Naive thymus-derived CD8-positive, alpha-beta T cell (primary cell): ENCODE data around the gene HEATR5B. TPM values are rescaled to one million over a fixed set of nuclear protein-coding genes. Genes with fewer than 3 reads are reported as not detected.
"Not testable (repeated sequence)": the region's sequence is repeated elsewhere in the genome, so short reads cannot be mapped to it uniquely, and the experiment has no call there.

Experiments used
- ATAC-seq, 2 donors: fragments of 150-1000 bp; cut with Tn5 transposase in 1 of 2; sonication (Bioruptor Pico), chemical (Tn5 transposase) in 1 of 2; 1 replicate in 1 of 2; 2 replicates in 1 of 2; pipeline ENCODE4 v1.10.0; 2021; ENCODE audit warnings: mild to moderate bottlenecking in 2 of 2, moderate library complexity in 2 of 2
- POLR2A ChIA-PET: fragments of 350-600 bp; sonication (Branson Sonifier 250); formaldehyde crosslinking; loops from one replicate; lab custom pipeline; 2021; ENCODE audit warnings: antibody characterized with exemption; lab: Charles Lee
- DNase-seq, 10 donors: peaks; one replicate each; pipeline versions ENCODE4 v3.0.0 to v3.0.0-alpha.2; 2020 to 2022
- H3K27ac Mint-ChIP-seq, 10 donors: one replicate each; pipeline ENCODE4 v1.8.0; 2020 to 2022; ENCODE audit warnings: mild to moderate bottlenecking in 10 of 10, mixed read lengths in 10 of 10, moderate library complexity in 4 of 10, inconsistent platforms in 1 of 10
- H3K27me3 Mint-ChIP-seq, 5 donors: one replicate each; pipeline ENCODE4 v1.8.0; 2021 to 2022; ENCODE audit warnings: mixed read lengths in 5 of 5
- H3K36me3 Mint-ChIP-seq, 3 donors: one replicate each; pipeline ENCODE4 v1.8.0; 2020 to 2022; ENCODE audit warnings: mixed read lengths in 3 of 3, mild to moderate bottlenecking in 2 of 3, inconsistent platforms in 1 of 3
- H3K4me1 Mint-ChIP-seq, 4 donors: one replicate each; pipeline ENCODE4 v1.8.0; 2021 to 2022; ENCODE audit warnings: mixed read lengths in 4 of 4
- H3K4me3 Mint-ChIP-seq, 10 donors: one replicate each; pipeline ENCODE4 v1.8.0; 2020 to 2022; ENCODE audit warnings: mild to moderate bottlenecking in 10 of 10, mixed read lengths in 10 of 10, moderate library complexity in 6 of 10, inconsistent platforms in 1 of 10
- H3K9me3 Mint-ChIP-seq, 9 donors: one replicate each; pipeline ENCODE4 v1.8.0; 2020 to 2022; ENCODE audit warnings: mixed read lengths in 9 of 9, mild to moderate bottlenecking in 3 of 9, inconsistent platforms in 1 of 9, moderate library complexity in 1 of 9
- polyA plus RNA-seq, 3 donors: library from polyadenylated mRNA; unstranded; fragments of 300-500 nt; fragmentation: Illumina TruSeq; gene quantifications; one replicate each; pipeline ENCODE4 v1.2.3, GENCODE V29; 2021
- total RNA-seq, 8 experiments: library from RNA in 2 of 8; stranded (reverse) in 2 of 8; gene quantifications; one replicate each; pipeline ENCODE4 v1.2.3 and lab custom pipeline; 2021 to 2026

Gene HEATR5B
- total and polyA plus RNA-seq, 5 experiments from 2014 or later, result 5.1 to 40.2 (median 10.1) TPM

GRCh38 chr2:36952748-36953197 is 131.4 kb downstream of the HEATR5B start:
- ATAC-seq (no peak), DNase-seq (no peak)
- peak overlapping the region in 4 of 10 donors; percentile 4 to 83 (median 28) for H3K27ac Mint-ChIP-seq
- POLR2A ChIA-PET, result interaction anchor here (0.7 kb wide), 1 partner anchor 51 kb away, joined by 3 read pairs; no protein-coding TSS in a partner anchor
- H3K4me1 Mint-ChIP-seq, result peaks cover 22 to 58% (median 50%) of the 10 kb centered on the region in 4 donors
- H3K27me3 Mint-ChIP-seq, result no peaks in the 10 kb centered on the region
- H3K36me3 Mint-ChIP-seq, result peaks cover 0 to 21% (median 6%) of the 10 kb centered on the region in 3 donors
- no peak overlapping the region for H3K4me3 Mint-ChIP-seq
- no peaks in the 10 kb centered on the region for H3K9me3 Mint-ChIP-seq

DNA sequence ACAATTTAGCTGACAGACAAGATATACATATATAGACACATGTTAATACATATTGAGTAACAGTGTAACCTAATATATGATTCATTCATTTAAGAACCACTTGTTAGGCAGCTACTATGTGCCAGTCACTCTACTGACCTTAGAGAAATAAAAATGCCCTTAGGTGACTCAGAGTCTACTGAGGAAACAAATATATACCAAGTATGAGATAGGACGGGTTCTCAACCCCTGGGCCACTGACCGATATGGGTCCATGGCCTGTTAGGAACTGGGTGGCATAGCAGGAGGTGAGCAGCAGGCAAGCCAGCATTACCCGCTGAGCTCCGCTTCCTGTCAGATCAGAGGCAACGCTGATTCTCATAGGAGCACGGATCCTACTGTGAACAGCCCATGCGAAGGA is 132.6 kb downstream of the HEATR5B start:
- POLR2A ChIA-PET, result no interaction called here
- Mint-ChIP-seq H3K27me3 (no peaks in the 10 kb centered on the region), H3K4me1 (peaks cover 22 to 58% (median 44%) of the 10 kb centered on the region in 4 donors), H3K4me3 (no peak overlapping the region), H3K27ac (peak overlapping the region in 1 of 10 donors; percentile 29), H3K9me3 (no peaks in the 10 kb centered on the region), H3K36me3 (peaks cover 0 to 16% (median 6%) of the 10 kb centered on the region in 3 donors)
- DNase-seq (no peak), ATAC-seq (no peak)

- Mint-ChIP-seq H3K4me3 (no peak overlapping the region), H3K9me3 (no peaks in the 10 kb centered on the region), H3K36me3 (peaks cover 0 to 16% (median 6%) of the 10 kb centered on the region in 3 donors), H3K4me1 (peaks cover 22 to 58% (median 41%) of the 10 kb centered on the region in 4 donors), H3K27me3 (no peaks in the 10 kb centered on the region), H3K27ac (peak overlapping the region in 1 of 10 donors; percentile 29)
- no peak for DNase-seq
- ATAC-seq, result no peak
- POLR2A ChIA-PET, result no interaction called here
These were observed 133.1 kb downstream of the HEATR5B start for GRCh38 chr2:36951027-36951518.

- Mint-ChIP-seq H3K4me1 (peaks cover 18 to 48% (median 31%) of the 10 kb centered on the region in 4 donors), H3K27me3 (no peaks in the 10 kb centered on the region), H3K27ac (peak overlapping the region in 4 of 10 donors; percentile 0 to 57 (median 28)), H3K36me3 (peaks cover 0 to 18% (median 6%) of the 10 kb centered on the region in 3 donors), H3K9me3 (no peaks in the 10 kb centered on the region), H3K4me3 (no peak overlapping the region)
- DNase-seq, result no peak
- no peak for ATAC-seq
- POLR2A ChIA-PET, result no interaction called here
These were observed 134.3 kb downstream of the HEATR5B start for GRCh38 chr2:36949845-36950244.

- H3K27me3 Mint-ChIP-seq, H3K36me3 Mint-ChIP-seq, ATAC-seq, POLR2A ChIA-PET, H3K4me3 Mint-ChIP-seq, DNase-seq, H3K9me3 Mint-ChIP-seq: not testable (repeated sequence)
- peaks cover 5 to 20% (median 10%) of the 10 kb centered on the region in 4 donors for H3K4me1 Mint-ChIP-seq
- peak overlapping the region in 1 of 10 donors; percentile 34 for H3K27ac Mint-ChIP-seq
These were observed 138.9 kb downstream of the HEATR5B start for GRCh38 chr2:36945240-36945639.

DNA sequence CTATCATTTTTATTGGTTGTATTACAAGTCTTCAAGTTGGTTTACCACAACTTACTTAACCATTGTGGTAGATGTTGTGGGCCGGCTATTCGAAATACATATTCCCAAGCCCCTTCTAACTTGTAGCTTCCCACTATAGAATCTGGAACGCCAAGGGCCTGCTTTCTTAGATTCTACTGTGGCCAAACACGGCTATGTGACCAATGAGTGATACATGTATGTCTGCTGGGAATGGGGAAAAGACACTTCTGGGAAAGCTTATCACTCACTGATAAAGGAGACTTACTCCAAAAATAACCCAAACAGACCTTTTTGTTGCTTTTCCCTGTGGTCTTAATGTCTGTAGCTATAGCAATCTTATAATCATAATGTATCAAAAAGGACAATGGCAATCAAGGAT is 142.3 kb downstream of the HEATR5B start:
- Mint-ChIP-seq H3K27ac (no peak overlapping the region), H3K4me1 (peaks cover 0 to 1% (median under 1%) of the 10 kb centered on the region in 4 donors), H3K27me3 (no peaks in the 10 kb centered on the region), H3K36me3 (peaks cover 0 to 11% (median 5%) of the 10 kb centered on the region in 3 donors), H3K4me3 (no peak overlapping the region), H3K9me3 (no peaks in the 10 kb centered on the region)
- no peak for ATAC-seq
- POLR2A ChIA-PET, result no interaction called here
- DNase-seq, result no peak

DNA sequence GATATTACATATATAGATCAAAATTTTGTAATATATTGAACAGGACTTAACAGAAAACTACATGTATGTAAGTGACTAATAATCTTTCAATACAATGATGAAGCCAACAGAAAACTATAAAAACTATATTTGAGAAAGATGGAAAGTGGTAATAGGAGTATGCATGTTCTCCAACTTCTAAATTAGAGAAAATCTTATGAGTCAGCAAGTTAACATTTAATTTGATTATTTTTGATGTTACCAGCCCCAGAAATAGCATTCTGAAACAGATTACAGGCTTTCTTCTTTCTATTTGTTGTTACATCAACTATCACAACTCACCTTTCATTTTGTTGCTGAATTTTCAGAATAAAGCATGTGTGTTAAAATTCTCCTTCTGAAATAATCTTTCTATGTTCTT is 147.6 kb downstream of the HEATR5B start:
- H3K4me3 Mint-ChIP-seq, POLR2A ChIA-PET, H3K27me3 Mint-ChIP-seq, H3K9me3 Mint-ChIP-seq, DNase-seq, ATAC-seq: not testable (repeated sequence)
- peak overlapping the region in 2 of 10 donors; percentile 34 to 45 for H3K27ac Mint-ChIP-seq
- peaks cover 6 to 16% (median 9%) of the 10 kb centered on the region in 4 donors for H3K4me1 Mint-ChIP-seq
- H3K36me3 Mint-ChIP-seq, result peaks cover 4 to 14% (median 5%) of the 10 kb centered on the region in 3 donors

GRCh38 chr2:36931688-36932087 is 152.5 kb downstream of the HEATR5B start:
- ATAC-seq, H3K4me3 Mint-ChIP-seq, POLR2A ChIA-PET, H3K27me3 Mint-ChIP-seq, H3K36me3 Mint-ChIP-seq, H3K9me3 Mint-ChIP-seq, DNase-seq: not testable (repeated sequence)
- Mint-ChIP-seq H3K4me1 (peaks cover 7 to 22% (median 17%) of the 10 kb centered on the region in 4 donors), H3K27ac (peak overlapping the region in 3 of 10 donors; percentile 15 to 52 (median 33))

Other genes starting within 250 kb of the HEATR5B start
- 10 to 100 TPM; 33.4 to 34.9 TPM for gene STRN, start 117.8 kb downstream of the HEATR5B start, total RNA-seq
- gene STRN, start 117.8 kb downstream of the HEATR5B start, polyA plus RNA-seq, result 10 to 100 TPM in 1 of 3 donors, 1 to 10 TPM in 2; 6.8 to 10.8 (median 7.8) TPM
- gene GPATCH11, start 146 bp upstream of the HEATR5B start, total RNA-seq, result 10 to 100 TPM; 15.3 to 16.8 TPM
- gene GPATCH11, start 146 bp upstream of the HEATR5B start, polyA plus RNA-seq, result 1 to 10 TPM; 6.7 to 9.6 (median 9.5) TPM
- gene EIF2AK2, start 72.6 kb upstream of the HEATR5B start, total RNA-seq, result 10 to 100 TPM; 24.4 to 31.1 TPM
- 10 to 100 TPM; 18.8 to 28.8 (median 21.6) TPM for gene EIF2AK2, start 72.6 kb upstream of the HEATR5B start, polyA plus RNA-seq
- not detected for gene SULT6B1, start 104.3 kb upstream of the HEATR5B start, total RNA-seq
- gene SULT6B1, start 104.3 kb upstream of the HEATR5B start, polyA plus RNA-seq, result not detected
- gene CEBPZOS, start 112.1 kb upstream of the HEATR5B start, total RNA-seq, result 10 to 100 TPM; 42.3 to 45.4 TPM
- 10 to 100 TPM; 43.0 to 44.5 (median 43.8) TPM for gene CEBPZOS, start 112.1 kb upstream of the HEATR5B start, polyA plus RNA-seq
- gene CEBPZ, start 147.2 kb upstream of the HEATR5B start, total RNA-seq, result 10 to 100 TPM; 88.4 to 98.5 TPM
- 10 to 100 TPM; 24.3 to 37.8 (median 25.7) TPM for gene CEBPZ, start 147.2 kb upstream of the HEATR5B start, polyA plus RNA-seq
- gene NDUFAF7, start 147.3 kb upstream of the HEATR5B start, total RNA-seq, result 10 to 100 TPM; 32.4 to 35.2 TPM
- 1 to 10 TPM; 5.7 to 9.5 (median 8.4) TPM for gene NDUFAF7, start 147.3 kb upstream of the HEATR5B start, polyA plus RNA-seq
- 10 to 100 TPM; 47.3 to 50.2 TPM for gene PRKD3, start 240.5 kb upstream of the HEATR5B start, total RNA-seq
- 10 to 100 TPM; 22.9 to 26.5 (median 25.0) TPM for gene PRKD3, start 240.5 kb upstream of the HEATR5B start, polyA plus RNA-seq